Measurements from ENCODE around the gene TMEM184C. TPM values are rescaled to one million over a fixed set of nuclear protein-coding genes. Genes with fewer than 3 reads are reported as not detected.

The TMEM184C gene
- total RNA-seq, 1 experiment from 2014 or later = 24.6 TPM

DNA sequence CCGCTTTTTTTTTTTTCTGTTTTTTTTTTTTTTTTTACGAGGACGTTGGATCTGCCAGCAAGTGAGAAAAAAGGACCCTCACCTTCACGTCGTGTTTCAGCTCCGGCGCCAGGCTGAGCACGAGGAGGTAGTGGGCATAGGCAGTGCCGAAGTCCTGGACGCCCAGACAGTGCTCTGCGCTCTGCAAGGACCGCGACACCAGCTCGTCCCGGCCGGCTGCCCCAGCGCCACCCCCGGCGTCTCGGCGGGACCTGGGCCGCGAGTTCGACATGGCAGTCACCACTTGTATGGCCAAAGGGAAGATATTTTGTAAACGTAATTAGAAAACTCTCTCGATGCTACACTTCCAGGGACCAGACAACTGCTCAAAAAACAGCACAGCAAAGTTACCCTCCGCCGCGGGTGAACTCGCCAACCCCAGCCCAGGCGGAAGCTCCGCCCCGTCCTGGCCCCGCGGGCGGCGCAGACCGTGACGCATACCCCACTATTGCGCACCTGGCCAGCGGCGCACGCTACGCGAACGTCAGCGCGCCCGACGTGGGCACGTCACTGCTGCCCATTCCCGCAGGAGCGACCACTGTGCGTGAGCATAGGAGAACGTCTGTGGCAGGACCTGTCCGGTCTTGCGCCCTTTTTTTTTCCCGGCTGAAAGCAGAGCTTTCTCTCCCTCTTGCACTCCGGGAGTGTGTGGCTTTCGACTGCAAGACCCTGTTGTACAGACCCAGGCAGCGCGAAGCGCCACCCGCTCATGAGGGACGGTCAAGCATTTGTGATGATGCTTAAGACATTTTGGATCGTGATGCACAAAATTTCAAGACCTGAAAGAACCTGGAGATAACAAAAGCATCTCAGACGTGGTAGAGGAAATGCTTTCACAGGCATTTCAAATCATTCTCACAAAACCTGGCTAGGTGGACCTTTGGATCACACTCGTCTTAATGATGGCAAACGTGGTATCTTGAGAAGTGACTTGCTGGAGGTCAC, 66.8 kb downstream of the TMEM184C start, which contains the start of gene PRMT9 (continued):
- TF ChIP-seq TCF7L2 (IDR thresholded peaks at IDR 0.05; ENCODE audit: borderline replicate concordance, extremely low read depth, insufficient read depth, insufficient read length) = no peak
- no peak; the same call in 1 of the 2 replicates for TF ChIP-seq ELF1 (IDR thresholded peaks at IDR 0.05; ENCODE audit: borderline replicate concordance, low read depth)
- TF ChIP-seq FOSL1 (IDR thresholded peaks at IDR 0.05; ENCODE audit: low read depth) = no peak
- no peak for TF ChIP-seq EZH2phosphoT487 (IDR thresholded peaks at IDR 0.05; ENCODE audit: borderline replicate concordance)
- no peak for TF ChIP-seq JUND (IDR thresholded peaks at IDR 0.05)
- no peak for TF ChIP-seq ZNF274 (IDR thresholded peaks at IDR 0.05; ENCODE audit: low read depth, low read length)

DNA sequence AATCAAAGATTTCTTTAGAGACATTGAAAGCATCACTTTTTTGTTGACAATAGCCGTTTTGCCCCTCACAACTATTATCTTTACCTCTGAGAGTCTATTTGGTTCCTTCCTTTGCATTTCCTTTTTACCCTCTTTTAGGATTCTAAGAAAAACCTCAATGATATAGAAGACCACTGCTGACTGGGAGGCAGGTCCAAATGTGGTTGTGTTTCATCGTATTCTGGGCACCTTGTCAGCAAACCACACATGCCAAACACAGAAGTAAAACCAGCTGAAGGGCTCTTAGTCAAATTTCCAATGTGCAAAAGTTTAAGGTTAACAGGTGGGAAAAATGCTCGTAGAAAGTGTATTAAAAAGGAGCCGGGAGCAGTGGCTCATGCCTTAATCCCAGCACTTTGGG, 71.9 kb downstream of the TMEM184C start:
- H3K4me3 ChIP-seq (replicated peaks in 1 of 2; ENCODE audit: low read depth in 1 of 2, low read length in 2 of 2) = no peak overlapping the region
- no peak overlapping the region for H2AFZ ChIP-seq (ENCODE audit: low read depth, low read length, poor library complexity, severe bottlenecking)
- no TSS peak for BruUV-seq (replicated peaks)
- no peak overlapping the region for H3K9ac ChIP-seq (ENCODE audit: low read length)
- ChIA-PET CTCF (no interaction called here), POLR2A (no interaction called here), RAD21 (ENCODE audit: low non-redundant PET in 1 of 2, low total read pairs in 2 of 2, uncharacterized antibody in 2 of 2, unreplicated experiment in 2 of 2) (no interaction called here)
- no peak overlapping the region for H3K27ac ChIP-seq (ENCODE audit: low read depth, low read length)
- no peak for ATAC-seq
- H3K79me2 ChIP-seq (ENCODE audit: insufficient read depth, low read length) = no peaks in the 10 kb centered on the region
- no peaks in the 10 kb centered on the region for H3K9me2 ChIP-seq (ENCODE audit: insufficient read depth)
- H4K20me1 ChIP-seq (ENCODE audit: insufficient read depth) = no peaks in the 10 kb centered on the region
- H3K27me3 ChIP-seq (ENCODE audit: insufficient read depth, low read length) = no peaks in the 10 kb centered on the region
- no peak overlapping the region for H3K4me2 ChIP-seq (ENCODE audit: low read length)
- no peaks in the 10 kb centered on the region for H3K9me3 ChIP-seq (ENCODE audit: control insufficient read depth in 1 of 2, insufficient read depth in 1 of 2, low read depth in 1 of 2, low read length in 2 of 2)
- no peak for DNase-seq (ENCODE audit: low read depth, low spot score)
- peaks cover 0 to 6% of the 10 kb centered on the region in 2 experiments; a peak in 2 of 4 replicates for H3K4me1 ChIP-seq (ENCODE audit: control insufficient read depth in 1 of 2, insufficient read depth in 2 of 2, low read length in 2 of 2)
- TF ChIP-seq JUND (IDR thresholded peaks at IDR 0.05) = no peak
- no peak for TF ChIP-seq POLR2AphosphoS5 (IDR thresholded peaks at IDR 0.05; ENCODE audit: low read depth, low read length)
- TF ChIP-seq, protein P1, sequence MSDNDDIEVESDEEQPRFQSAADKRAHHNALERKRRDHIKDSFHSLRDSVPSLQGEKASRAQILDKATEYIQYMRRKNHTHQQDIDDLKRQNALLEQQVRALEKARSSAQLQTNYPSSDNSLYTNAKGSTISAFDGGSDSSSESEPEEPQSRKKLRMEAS (IDR thresholded peaks at IDR 0.05) = no peak
- no peak for TF ChIP-seq FOSL1 (IDR thresholded peaks at IDR 0.05; ENCODE audit: low read depth)
- no peak for TF ChIP-seq ZBTB33 (IDR thresholded peaks at IDR 0.05; ENCODE audit: extremely low read depth, insufficient replicate concordance, low read length)
- no peak for TF ChIP-seq EZH2phosphoT487 (IDR thresholded peaks at IDR 0.05; ENCODE audit: borderline replicate concordance)
- TF ChIP-seq POLR2A (IDR thresholded peaks at IDR 0.05; ENCODE audit: borderline replicate concordance, extremely low read depth, insufficient read depth, insufficient read length) = no peak
- H3K36me3 ChIP-seq (ENCODE audit: control insufficient read depth in 1 of 2, insufficient read depth in 2 of 2, low read length in 2 of 2) = no peaks in the 10 kb centered on the region
- intact Hi-C loops (cut with micrococcal nuclease) = no loop called here
